Neural cell (in vitro differentiated cells): ENCODE measurements around the gene TMEM255B. TPM values are rescaled to one million over a fixed set of nuclear protein-coding genes. Genes with fewer than 3 reads are reported as not detected.

Experiments used
- H2AFZ ChIP-seq: fragments of 200-600, 300-800 bp; sonication (generic), shearing (Covaris generic); 2 replicates; pipeline ENCODE4 v1.6.0; 2014; ENCODE audit warnings: low read depth, mild to moderate bottlenecking, antibody characterized with exemption, low read length, moderate library complexity
- H3F3A ChIP-seq: fragments of 200-600 bp; shearing (Covaris generic); 2 replicates; pipeline ENCODE4 v1.6.1; 2016; ENCODE audit warnings: mild to moderate bottlenecking, moderate library complexity, mixed read lengths, antibody characterized with exemption, low read length; ENCODE audit not compliant: insufficient read depth, poor library complexity, severe bottlenecking
- H3K27ac ChIP-seq: fragments of 200-600, 300-800 bp; sonication (generic), shearing (Covaris generic); 2 replicates; pipeline ENCODE4 v1.5.1; 2014; ENCODE audit warnings: mild to moderate bottlenecking, low read length, moderate library complexity
- H3K27me3 ChIP-seq: fragments of 300-800, 200-600 bp; sonication (generic), shearing (Covaris generic); 2 replicates; pipeline ENCODE4 v1.6.0; 2014; ENCODE audit warnings: mild to moderate bottlenecking, low read depth, low read length, moderate library complexity; ENCODE audit not compliant: insufficient read depth
- H3K36me3 ChIP-seq: fragments of 300-800, 200-600 bp; sonication (generic), shearing (Covaris generic); 2 replicates; pipeline ENCODE4 v1.5.1; 2014; ENCODE audit warnings: mild to moderate bottlenecking, antibody characterized with exemption, low read length, moderate library complexity; ENCODE audit not compliant: insufficient read depth
- H3K4me2 ChIP-seq: fragments of 300-800, 200-600 bp; sonication (generic), shearing (Covaris generic); 2 replicates; pipeline ENCODE4 v1.6.0; 2014; ENCODE audit warnings: mild to moderate bottlenecking, low read length
- H3K4me3 ChIP-seq: fragments of 300-800, 200-600 bp; sonication (generic), shearing (Covaris generic); 2 replicates; pipeline ENCODE4 v1.5.1; 2014; ENCODE audit warnings: mild to moderate bottlenecking, low read length, moderate library complexity
- H3K79me2 ChIP-seq: fragments of 200-600 bp; shearing (Covaris generic); replicated peaks from 2 replicates; pipeline ENCODE4 v1.6.0; 2014; ENCODE audit warnings: mild to moderate bottlenecking, low read length, moderate library complexity; ENCODE audit not compliant: insufficient read depth
- H3K9ac ChIP-seq: fragments of 300-800, 200-600 bp; sonication (generic), shearing (Covaris generic); 2 replicates; pipeline ENCODE4 v1.6.1; 2016; ENCODE audit warnings: mild to moderate bottlenecking, low read length, mixed read lengths
- H3K9me2 ChIP-seq: fragments of 200-600 bp; shearing (Covaris generic); 2 replicates; pipeline ENCODE4 v1.6.1; 2016; ENCODE audit warnings: mild to moderate bottlenecking, low read length, mixed read lengths; ENCODE audit not compliant: insufficient read depth
- H3K9me3 ChIP-seq: fragments of 200-600, 300-800 bp; sonication (generic), shearing (Covaris generic); 2 replicates; pipeline ENCODE4 v1.6.1; 2016; ENCODE audit warnings: mild to moderate bottlenecking, mixed run types, low read length, moderate library complexity, mixed read lengths
- H4K20me1 ChIP-seq: fragments of 200-600 bp; shearing (Covaris generic); 2 replicates; pipeline ENCODE4 v1.6.1; 2016; ENCODE audit warnings: mild to moderate bottlenecking, mixed run types; ENCODE audit not compliant: insufficient read depth
- EP300 ChIP-seq: fragments of 450-650 bp; conservative IDR thresholded peaks from 2 replicates; pipeline ENCODE4 v1.6.1; 2014; ENCODE audit warnings: antibody characterized with exemption, mild to moderate bottlenecking, moderate library complexity; ENCODE audit not compliant: poor library complexity, severe bottlenecking
- EZH2 ChIP-seq: fragments of 200-600, 300-800 bp; shearing (Covaris generic), sonication (generic); IDR thresholded peaks from 2 replicates; pipeline ENCODE4 v1.6.1; 2014; ENCODE audit warnings: antibody characterized with exemption, low read length, borderline replicate concordance, mild to moderate bottlenecking; ENCODE audit not compliant: insufficient read depth, poor library complexity, severe bottlenecking
- MXI1 ChIP-seq: fragments of 450-650 bp; conservative IDR thresholded peaks from 2 replicates; pipeline ENCODE4 v1.6.1; 2014; ENCODE audit warnings: antibody characterized with exemption, mild to moderate bottlenecking; ENCODE audit not compliant: poor library complexity, severe bottlenecking
- POLR2AphosphoS5 ChIP-seq: IDR thresholded peaks from 2 replicates; pipeline ENCODE4 v1.6.1; 2012
- RAD21 ChIP-seq: fragments of 450-650 bp; conservative IDR thresholded peaks from 2 replicates; pipeline ENCODE4 v1.6.1; 2014; ENCODE audit warnings: antibody characterized with exemption, mild to moderate bottlenecking, moderate library complexity
- SMC3 ChIP-seq: fragments of 450-650 bp; conservative IDR thresholded peaks from 2 replicates; pipeline ENCODE4 v1.6.1; 2014; ENCODE audit warnings: antibody characterized with exemption, mild to moderate bottlenecking, moderate library complexity; ENCODE audit not compliant: poor library complexity
- TAF1 ChIP-seq: IDR thresholded peaks from 2 replicates; pipeline ENCODE4 v1.6.1; 2012; ENCODE audit warnings: low read depth
- polyA plus RNA-seq: library from polyadenylated mRNA; depleted of rRNA; stranded (reverse); fragments of >200 nt; gene quantifications from 2 replicates; pipeline ENCODE4 v1.2.3, GENCODE V29; 2014
- TF ChIP-seq, protein P1 (sequence below): IDR thresholded peaks from 2 replicates; pipeline ENCODE4 v1.6.1; 2012; ENCODE audit warnings: borderline replicate concordance
- TF ChIP-seq, protein P2 (sequence below): fragments of 450-650 bp; IDR thresholded peaks from 2 replicates; pipeline ENCODE4 v1.5.1; 2014; ENCODE audit warnings: antibody characterized with exemption, mild to moderate bottlenecking, moderate library complexity; ENCODE audit not compliant: poor library complexity, severe bottlenecking

TMEM255B gene
- polyA plus RNA-seq, 1 donor from 2014 or later = not detected

DNA sequence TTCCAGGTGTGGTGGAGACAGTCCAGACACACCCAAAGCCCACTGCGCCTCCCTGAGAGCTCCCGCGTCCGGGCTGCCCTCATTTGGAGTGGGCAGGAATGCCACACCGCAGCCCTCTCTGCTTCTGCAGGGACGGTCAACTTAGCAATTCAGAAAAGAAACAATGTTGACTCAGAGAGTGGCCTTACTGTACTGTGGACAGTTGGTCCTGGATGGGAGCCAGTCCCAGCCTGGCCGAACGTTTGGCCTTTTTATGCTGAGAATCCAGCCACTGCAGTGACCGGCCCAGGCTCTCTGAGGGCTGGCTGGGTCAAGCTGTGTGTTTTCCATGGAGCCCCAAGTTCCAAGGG is 97.7 kb downstream of the TMEM255B start:
- Histone ChIP-seq H3K9ac (no peak overlapping the region), H3K9me3 (no peaks in the 10 kb centered on the region), H3K36me3 (no peaks in the 10 kb centered on the region), H4K20me1 (no peaks in the 10 kb centered on the region), H3K4me2 (no peak overlapping the region), H3K4me3 (no peak overlapping the region), H3K9me2 (no peaks in the 10 kb centered on the region), H3K27me3 (no peaks in the 10 kb centered on the region), H3K79me2 (no peaks in the 10 kb centered on the region), H3K27ac (no peak overlapping the region), H3F3A (no peaks in the 10 kb centered on the region), H2AFZ (no peak overlapping the region)
- TF ChIP-seq, protein P1, sequence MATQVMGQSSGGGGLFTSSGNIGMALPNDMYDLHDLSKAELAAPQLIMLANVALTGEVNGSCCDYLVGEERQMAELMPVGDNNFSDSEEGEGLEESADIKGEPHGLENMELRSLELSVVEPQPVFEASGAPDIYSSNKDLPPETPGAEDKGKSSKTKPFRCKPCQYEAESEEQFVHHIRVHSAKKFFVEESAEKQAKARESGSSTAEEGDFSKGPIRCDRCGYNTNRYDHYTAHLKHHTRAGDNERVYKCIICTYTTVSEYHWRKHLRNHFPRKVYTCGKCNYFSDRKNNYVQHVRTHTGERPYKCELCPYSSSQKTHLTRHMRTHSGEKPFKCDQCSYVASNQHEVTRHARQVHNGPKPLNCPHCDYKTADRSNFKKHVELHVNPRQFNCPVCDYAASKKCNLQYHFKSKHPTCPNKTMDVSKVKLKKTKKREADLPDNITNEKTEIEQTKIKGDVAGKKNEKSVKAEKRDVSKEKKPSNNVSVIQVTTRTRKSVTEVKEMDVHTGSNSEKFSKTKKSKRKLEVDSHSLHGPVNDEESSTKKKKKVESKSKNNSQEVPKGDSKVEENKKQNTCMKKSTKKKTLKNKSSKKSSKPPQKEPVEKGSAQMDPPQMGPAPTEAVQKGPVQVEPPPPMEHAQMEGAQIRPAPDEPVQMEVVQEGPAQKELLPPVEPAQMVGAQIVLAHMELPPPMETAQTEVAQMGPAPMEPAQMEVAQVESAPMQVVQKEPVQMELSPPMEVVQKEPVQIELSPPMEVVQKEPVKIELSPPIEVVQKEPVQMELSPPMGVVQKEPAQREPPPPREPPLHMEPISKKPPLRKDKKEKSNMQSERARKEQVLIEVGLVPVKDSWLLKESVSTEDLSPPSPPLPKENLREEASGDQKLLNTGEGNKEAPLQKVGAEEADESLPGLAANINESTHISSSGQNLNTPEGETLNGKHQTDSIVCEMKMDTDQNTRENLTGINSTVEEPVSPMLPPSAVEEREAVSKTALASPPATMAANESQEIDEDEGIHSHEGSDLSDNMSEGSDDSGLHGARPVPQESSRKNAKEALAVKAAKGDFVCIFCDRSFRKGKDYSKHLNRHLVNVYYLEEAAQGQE = no peak
- TF ChIP-seq EP300 = no peak
- no peak for TF ChIP-seq POLR2AphosphoS5
- no peak for TF ChIP-seq MXI1
- TF ChIP-seq, protein P2, sequence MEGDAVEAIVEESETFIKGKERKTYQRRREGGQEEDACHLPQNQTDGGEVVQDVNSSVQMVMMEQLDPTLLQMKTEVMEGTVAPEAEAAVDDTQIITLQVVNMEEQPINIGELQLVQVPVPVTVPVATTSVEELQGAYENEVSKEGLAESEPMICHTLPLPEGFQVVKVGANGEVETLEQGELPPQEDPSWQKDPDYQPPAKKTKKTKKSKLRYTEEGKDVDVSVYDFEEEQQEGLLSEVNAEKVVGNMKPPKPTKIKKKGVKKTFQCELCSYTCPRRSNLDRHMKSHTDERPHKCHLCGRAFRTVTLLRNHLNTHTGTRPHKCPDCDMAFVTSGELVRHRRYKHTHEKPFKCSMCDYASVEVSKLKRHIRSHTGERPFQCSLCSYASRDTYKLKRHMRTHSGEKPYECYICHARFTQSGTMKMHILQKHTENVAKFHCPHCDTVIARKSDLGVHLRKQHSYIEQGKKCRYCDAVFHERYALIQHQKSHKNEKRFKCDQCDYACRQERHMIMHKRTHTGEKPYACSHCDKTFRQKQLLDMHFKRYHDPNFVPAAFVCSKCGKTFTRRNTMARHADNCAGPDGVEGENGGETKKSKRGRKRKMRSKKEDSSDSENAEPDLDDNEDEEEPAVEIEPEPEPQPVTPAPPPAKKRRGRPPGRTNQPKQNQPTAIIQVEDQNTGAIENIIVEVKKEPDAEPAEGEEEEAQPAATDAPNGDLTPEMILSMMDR = no peak
- TF ChIP-seq EZH2 = no peak
- TF ChIP-seq SMC3 = no peak

DNA sequence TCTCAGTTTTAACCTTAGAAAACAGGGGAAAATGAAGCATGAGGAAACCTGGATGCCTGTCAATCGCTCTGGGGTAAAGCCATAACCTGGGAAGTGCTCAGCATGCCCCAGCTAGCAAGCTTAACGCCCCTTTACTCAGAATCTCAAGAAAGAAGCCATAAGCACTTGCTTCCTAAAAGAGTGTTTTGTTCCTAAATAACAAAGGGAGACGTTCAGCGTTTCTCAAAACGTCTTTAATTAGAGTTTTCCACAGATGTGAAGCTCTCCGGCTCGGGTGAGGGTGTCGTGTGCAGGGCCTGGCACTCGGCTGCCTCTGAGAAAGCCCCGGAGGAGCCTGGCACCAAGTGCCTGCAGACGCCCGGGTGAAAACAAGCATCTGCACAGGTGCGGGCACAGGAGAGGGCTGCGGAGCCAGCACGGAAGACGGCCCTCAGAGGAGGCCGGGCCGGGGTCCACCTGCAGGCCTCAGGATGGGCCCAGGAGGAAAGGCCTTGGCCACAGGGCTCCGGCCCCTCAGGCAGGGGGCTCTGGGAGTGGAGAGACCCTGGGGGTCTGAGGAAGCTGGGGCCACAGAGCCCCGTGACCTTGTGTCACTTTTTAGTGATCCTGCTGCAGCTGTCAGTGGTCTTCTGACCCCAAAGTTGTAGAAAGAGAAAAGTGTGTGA is 98.6 kb downstream of the TMEM255B start:
- Histone ChIP-seq H3K9ac (no peak overlapping the region), H4K20me1 (no peaks in the 10 kb centered on the region)

More for the DNA sequence above, 98.6 kb downstream of the TMEM255B start:
- Histone ChIP-seq H3K9me3 (no peaks in the 10 kb centered on the region), H3K9me2 (no peaks in the 10 kb centered on the region), H3K4me2 (no peak overlapping the region), H3K36me3 (no peaks in the 10 kb centered on the region), H2AFZ (no peak overlapping the region), H3K27me3 (no peaks in the 10 kb centered on the region), H3F3A (no peaks in the 10 kb centered on the region), H3K27ac (no peak overlapping the region), H3K79me2 (no peaks in the 10 kb centered on the region), H3K4me3 (no peak overlapping the region)
- TF ChIP-seq EP300 (no peak), TAF1 (no peak), MXI1 (no peak), SMC3 (no peak), POLR2AphosphoS5 (no peak), EZH2 (no peak), RAD21 (no peak)
- TF ChIP-seq, protein P2 = no peak
- TF ChIP-seq, protein P1 = no peak
